ENCODE data around the gene OPRM1. TPM values are rescaled to one million over a fixed set of nuclear protein-coding genes. Genes with fewer than 3 reads are reported as not detected.
"Not testable (repeated sequence)": the region's sequence is repeated elsewhere in the genome, so short reads cannot be mapped to it uniquely, and the experiment has no call there.

Gene OPRM1
- total RNA-seq, 2 donors from 2014 or later, result 3.1 TPM; not detected in 1

DNA sequence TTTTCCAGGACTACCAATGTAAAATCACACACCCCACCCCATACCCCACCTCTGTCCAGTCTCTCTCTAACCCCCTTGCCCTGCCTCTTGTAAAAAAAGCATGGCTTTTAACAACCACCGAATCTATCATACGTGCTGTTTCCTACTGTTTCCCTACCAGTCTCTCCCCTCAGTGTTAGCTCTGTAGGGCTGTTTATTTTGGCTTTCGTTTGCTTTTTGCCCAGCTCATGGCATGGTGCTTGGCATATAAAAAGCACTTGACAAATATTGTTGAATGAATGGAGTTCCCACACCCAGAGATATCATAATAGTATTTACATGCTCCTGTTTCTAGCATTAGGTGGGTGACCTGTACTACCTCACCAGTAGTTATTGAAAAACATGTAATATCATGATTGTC, 148.2 kb downstream of the OPRM1 start:
- no peak for ATAC-seq
- DNase-seq, result no peak
- no peaks in the 10 kb centered on the region for H3K27me3 ChIP-seq
- H3K36me3 ChIP-seq (replicated peaks in 1 of 2; ENCODE audit: insufficient read depth in 1 of 2, low read depth in 2 of 2), result peaks cover 0 to 4% of the 10 kb centered on the region in 2 donors
- H3K9me3 ChIP-seq, result no peaks in the 10 kb centered on the region
- TF ChIP-seq CTCF (IDR thresholded peaks at IDR 0.05) (no peak), POLR2A (IDR thresholded peaks at IDR 0.05) (no peak)
- 36 to 38% methylated on average over 3 of the region's 3 CpGs for WGBS, 2 donors
- no peak overlapping the region for H3K27ac ChIP-seq
- no peak overlapping the region for H3K4me3 ChIP-seq
- intact Hi-C loops (cut with DNase I), result no loop called here
- H3K4me1 ChIP-seq, result no peaks in the 10 kb centered on the region

DNA sequence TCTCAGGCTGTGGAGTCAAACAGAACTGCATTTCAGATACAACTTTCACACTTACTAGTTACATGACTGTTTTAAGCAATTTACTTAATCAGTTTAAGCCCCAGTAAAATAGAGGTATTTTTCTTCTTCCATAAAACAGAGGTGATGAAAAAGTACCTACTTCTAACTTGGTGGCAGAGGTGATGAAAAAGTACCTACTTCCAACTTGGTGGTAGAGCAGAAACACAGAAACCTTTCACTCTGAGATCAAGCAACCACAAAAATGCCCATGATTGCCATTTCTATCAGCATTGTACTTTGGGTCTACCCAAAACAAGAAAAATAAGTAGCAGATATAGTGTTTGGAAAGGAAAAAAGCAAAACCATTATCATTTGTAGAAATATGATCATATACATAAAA, 148.7 kb downstream of the OPRM1 start:
- Histone ChIP-seq H3K27me3 (no peaks in the 10 kb centered on the region), H3K36me3 (replicated peaks in 1 of 2; ENCODE audit: insufficient read depth in 1 of 2, low read depth in 2 of 2) (peaks cover 0 to 4% of the 10 kb centered on the region in 2 donors), H3K27ac (no peak overlapping the region), H3K4me1 (no peaks in the 10 kb centered on the region), H3K9me3 (no peaks in the 10 kb centered on the region), H3K4me3 (no peak overlapping the region)
- no peak for ATAC-seq
- intact Hi-C loops (cut with DNase I), result no loop called here
- TF ChIP-seq CTCF (IDR thresholded peaks at IDR 0.05) (no peak), POLR2A (IDR thresholded peaks at IDR 0.05) (no peak)
- DNase-seq, result no peak

- Histone ChIP-seq H3K27ac (no peak overlapping the region), H3K4me1 (no peaks in the 10 kb centered on the region), H3K36me3 (replicated peaks in 1 of 2; ENCODE audit: insufficient read depth in 1 of 2, low read depth in 2 of 2) (no peaks in the 10 kb centered on the region), H3K4me3 (no peak overlapping the region), H3K27me3 (no peaks in the 10 kb centered on the region), H3K9me3 (no peaks in the 10 kb centered on the region)
- intact Hi-C loops (cut with DNase I), result no loop called here
- TF ChIP-seq CTCF (IDR thresholded peaks at IDR 0.05) (no peak), POLR2A (IDR thresholded peaks at IDR 0.05) (no peak)
- ATAC-seq, result no peak
- DNase-seq, result no peak
- WGBS, 2 donors, result 36% methylated on average over 1 of the region's 1 CpG
Measured at GRCh38 chr6:154196333-154196885, 157.4 kb downstream of the OPRM1 start.

DNA sequence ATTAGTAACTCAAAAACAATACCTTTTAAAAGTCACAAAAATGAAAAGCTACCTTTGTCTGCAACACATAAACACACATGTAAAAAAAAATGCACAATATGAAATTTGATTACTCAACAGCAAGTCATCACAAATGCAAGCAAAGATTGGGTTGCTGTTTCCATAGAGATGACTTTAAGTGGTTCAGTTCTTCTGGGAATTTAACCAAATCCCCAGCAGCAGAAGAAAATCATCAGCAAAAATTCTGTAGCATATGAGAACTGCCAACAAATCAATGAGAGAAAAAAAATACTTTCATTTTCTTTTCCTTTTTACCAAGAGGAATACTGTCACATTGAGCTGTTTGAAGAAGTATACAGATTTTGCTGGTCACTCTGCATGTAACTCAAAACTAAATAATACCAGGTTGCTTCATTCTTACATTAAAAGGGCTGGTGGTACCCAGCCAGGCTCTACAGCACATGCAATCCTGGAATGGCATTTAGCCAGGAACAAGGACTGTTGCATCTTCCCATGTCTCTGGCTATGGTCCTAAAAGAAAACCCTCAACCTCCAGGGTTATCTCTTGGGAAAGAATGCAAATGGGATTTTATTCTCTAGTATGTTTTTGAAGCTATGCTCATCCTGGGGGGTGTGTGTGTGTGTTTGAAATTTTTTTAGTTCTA, 158.3 kb downstream of the OPRM1 start:
- intact Hi-C loops (cut with DNase I), result no loop called here
- TF ChIP-seq CTCF (IDR thresholded peaks at IDR 0.05) (no peak), POLR2A (IDR thresholded peaks at IDR 0.05) (no peak)
- no peaks in the 10 kb centered on the region for H3K36me3 ChIP-seq (replicated peaks in 1 of 2; ENCODE audit: insufficient read depth in 1 of 2, low read depth in 2 of 2)
- H3K4me3 ChIP-seq, result no peak overlapping the region
- no peak for ATAC-seq
- no peaks in the 10 kb centered on the region for H3K9me3 ChIP-seq
- no peak for DNase-seq
- no peak overlapping the region for H3K27ac ChIP-seq
- no peaks in the 10 kb centered on the region for H3K27me3 ChIP-seq
- H3K4me1 ChIP-seq, result no peaks in the 10 kb centered on the region

- DNase-seq; H3K27me3 ChIP-seq; ATAC-seq; H3K4me3 ChIP-seq; intact Hi-C loops (cut with DNase I); H3K9me3 ChIP-seq; H3K27ac ChIP-seq; H3K36me3 ChIP-seq (replicated peaks in 1 of 2; ENCODE audit: insufficient read depth in 1 of 2, low read depth in 2 of 2); H3K4me1 ChIP-seq: not testable (repeated sequence)
- WGBS, 2 donors, result 85 to 98% methylated on average over 4 of the region's 4 CpGs
Measured at GRCh38 chr6:154201688-154202087, 162.6 kb downstream of the OPRM1 start.

Measured in body of pancreas (tissue), 4 donors.